Keratinocyte (primary cell): ENCODE data around the gene GLOD4. TPM values are rescaled to one million over a fixed set of nuclear protein-coding genes. Genes with fewer than 3 reads are reported as not detected.

Experiments used
- DNase-seq: peaks from one replicate; pipeline ENCODE4 v3.0.0-alpha.2; 2011; ENCODE audit warnings: low read depth, missing footprints, low spot score
- FAIRE-seq: peaks from 2 replicates; lab custom pipeline; 2011; peaks lifted over from hg19 to GRCh38; lab: Jason Lieb, UNC
- H2AFZ ChIP-seq: 2 replicates; pipeline ENCODE4 v1.6.0; 2012; ENCODE audit warnings: low read length, control low read depth, inconsistent platforms; ENCODE audit not compliant: control insufficient read depth
- H3K27ac ChIP-seq: 2 replicates; pipeline ENCODE4 v1.5.1; 2011; ENCODE audit warnings: low read length; ENCODE audit not compliant: control insufficient read depth, insufficient read depth
- H3K27me3 ChIP-seq: 3 replicates; pipeline ENCODE4 v1.6.0; 2011; ENCODE audit warnings: low read length; ENCODE audit not compliant: control insufficient read depth, insufficient read depth; ENCODE audit errors: extremely low read depth
- H3K36me3 ChIP-seq, 2 experiments: 2 replicates in 1 of 2; 3 replicates in 1 of 2; pipeline ENCODE4 v1.5.1; 2011; ENCODE audit warnings: low read length in 2 of 2, mild to moderate bottlenecking in 1 of 2; ENCODE audit not compliant: control insufficient read depth in 2 of 2, insufficient read depth in 2 of 2; ENCODE audit errors: extremely low read depth in 1 of 2
- H3K4me1 ChIP-seq: 3 replicates; pipeline ENCODE4 v1.5.1; 2011; ENCODE audit warnings: low read length; ENCODE audit not compliant: control insufficient read depth, insufficient read depth; ENCODE audit errors: extremely low read depth
- H3K4me2 ChIP-seq: 3 replicates; pipeline ENCODE4 v1.6.0; 2011; ENCODE audit warnings: low read depth, low read length; ENCODE audit not compliant: control insufficient read depth, insufficient read depth; ENCODE audit errors: extremely low read depth
- H3K4me3 ChIP-seq, 3 experiments: fragments of 200-600 bp in 1 of 3; sonication (generic) in 1 of 3; 2 replicates in 2 of 3; 3 replicates in 1 of 3; pipeline ENCODE4 v1.5.1; 2011 to 2016; ENCODE audit warnings: low read length in 3 of 3, mild to moderate bottlenecking in 3 of 3, control low read depth in 2 of 3, inconsistent platforms in 1 of 3, low read depth in 1 of 3, mixed read lengths in 1 of 3, mixed run types in 1 of 3, moderate library complexity in 1 of 3; ENCODE audit not compliant: control insufficient read depth in 2 of 3, insufficient read depth in 2 of 3; ENCODE audit errors: extremely low read depth in 1 of 3
- H3K79me2 ChIP-seq: 2 replicates; pipeline ENCODE4 v1.6.0; 2012; ENCODE audit warnings: low read length; ENCODE audit not compliant: control insufficient read depth, insufficient read depth
- H3K9ac ChIP-seq: 3 replicates; pipeline ENCODE4 v1.6.0; 2011; ENCODE audit warnings: low read length; ENCODE audit not compliant: control insufficient read depth, insufficient read depth; ENCODE audit errors: extremely low read depth
- H3K9me1 ChIP-seq: 3 replicates; pipeline ENCODE4 v1.6.0; 2011; ENCODE audit warnings: low read length; ENCODE audit not compliant: control insufficient read depth, insufficient read depth; ENCODE audit errors: extremely low read depth
- H3K9me3 ChIP-seq: 2 replicates; pipeline ENCODE4 v1.5.1; 2012; ENCODE audit warnings: low read depth, low read length; ENCODE audit not compliant: control insufficient read depth
- H4K20me1 ChIP-seq: 3 replicates; pipeline ENCODE4 v1.6.0; 2011; ENCODE audit warnings: low read length; ENCODE audit not compliant: control insufficient read depth, insufficient read depth; ENCODE audit errors: extremely low read depth
- EZH2 ChIP-seq: IDR thresholded peaks from one replicate; pipeline ENCODE4 v1.6.1; 2012; ENCODE audit warnings: inconsistent platforms, mild to moderate bottlenecking, low read length, moderate library complexity
- dilution Hi-C: fragments of 300-500 bp; cut with MboI; formaldehyde crosslinking; loops from one replicate; pipeline ENCODE4 v1.7.0; 2020; ENCODE audit warnings: low sequenced_read_pairs; ENCODE audit not compliant: extremely low pct_ligation_motif_present
- polyA plus RNA-seq, 5 experiments: library from polyadenylated mRNA; depleted of rRNA in 3 of 5; stranded (reverse) in 3 of 5; stranded (forward) in 1 of 5; unstranded in 1 of 5; fragments of >200 nt; gene quantifications; 1 replicate in 1 of 5; 2 replicates in 3 of 5; 3 replicates in 1 of 5; pipeline versions ENCODE4 v1.2.1 to v1.2.3, GENCODE V29; 2011 to 2012; ENCODE audit warnings: missing spikeins in 2 of 5, low read depth in 1 of 5, low replicate concordance in 1 of 5
- TF ChIP-seq, protein P1 (sequence below), 3 experiments: IDR thresholded peaks in 1 of 3; conservative IDR thresholded peaks in 1 of 3; optimal IDR thresholded peaks in 1 of 3; 2 replicates in 2 of 3; 3 replicates in 1 of 3; pipeline versions ENCODE3 to v1.5.1; 2011; ENCODE audit warnings: low read length in 3 of 3, mild to moderate bottlenecking in 3 of 3, moderate library complexity in 2 of 3, control low read depth in 1 of 3, inconsistent platforms in 1 of 3; ENCODE audit not compliant: insufficient read depth in 2 of 3; ENCODE audit errors: extremely low read depth in 1 of 3

The GLOD4 gene
- polyA plus RNA-seq, 1 donor (not counting 4 experiments of a cell fraction or from before 2014, with no cell fraction given) = 71.9 TPM

DNA sequence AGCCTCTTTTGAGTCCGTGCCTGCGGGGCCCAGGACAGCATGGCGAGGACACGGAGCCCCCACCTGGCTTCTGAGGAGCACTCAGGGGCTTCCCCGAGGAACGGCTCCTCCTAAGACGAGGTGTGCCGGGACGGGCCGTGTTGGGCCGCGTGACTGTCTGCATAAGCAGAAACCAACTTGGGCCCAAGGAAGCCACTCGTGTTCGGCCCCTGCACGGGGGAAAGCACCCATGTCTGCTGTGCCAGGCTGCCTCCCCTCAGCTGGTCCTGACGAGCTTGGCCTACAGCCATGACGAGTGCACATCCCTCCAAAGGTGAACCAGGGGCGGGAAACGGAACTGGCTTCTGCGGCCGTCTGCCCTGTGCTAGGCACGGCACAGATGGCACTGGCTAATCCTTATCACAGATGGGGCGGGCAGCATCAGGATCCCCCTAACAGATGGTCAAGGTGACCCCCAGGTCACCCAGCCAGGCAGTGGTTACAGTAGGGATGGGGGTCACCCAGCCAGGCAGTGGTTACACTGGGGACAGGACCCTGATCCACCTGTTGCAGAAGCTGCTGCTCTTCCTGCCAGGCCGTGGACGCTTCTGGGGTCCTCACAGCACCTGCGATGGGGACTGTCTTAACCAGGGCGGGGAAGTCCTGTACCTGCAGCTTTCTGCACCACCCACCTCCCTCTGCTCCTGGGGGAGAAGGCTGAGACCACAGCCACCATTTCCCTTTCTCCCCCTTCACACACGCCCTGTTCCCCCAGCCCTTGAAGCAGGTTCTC is 25.6 kb upstream of the GLOD4 start:
- Histone ChIP-seq H4K20me1 (peaks cover 8% of the 10 kb centered on the region), H3K36me3 (peaks cover 28 to 34% of the 10 kb centered on the region in 2 experiments)
- FAIRE-seq = no peak

DNA sequence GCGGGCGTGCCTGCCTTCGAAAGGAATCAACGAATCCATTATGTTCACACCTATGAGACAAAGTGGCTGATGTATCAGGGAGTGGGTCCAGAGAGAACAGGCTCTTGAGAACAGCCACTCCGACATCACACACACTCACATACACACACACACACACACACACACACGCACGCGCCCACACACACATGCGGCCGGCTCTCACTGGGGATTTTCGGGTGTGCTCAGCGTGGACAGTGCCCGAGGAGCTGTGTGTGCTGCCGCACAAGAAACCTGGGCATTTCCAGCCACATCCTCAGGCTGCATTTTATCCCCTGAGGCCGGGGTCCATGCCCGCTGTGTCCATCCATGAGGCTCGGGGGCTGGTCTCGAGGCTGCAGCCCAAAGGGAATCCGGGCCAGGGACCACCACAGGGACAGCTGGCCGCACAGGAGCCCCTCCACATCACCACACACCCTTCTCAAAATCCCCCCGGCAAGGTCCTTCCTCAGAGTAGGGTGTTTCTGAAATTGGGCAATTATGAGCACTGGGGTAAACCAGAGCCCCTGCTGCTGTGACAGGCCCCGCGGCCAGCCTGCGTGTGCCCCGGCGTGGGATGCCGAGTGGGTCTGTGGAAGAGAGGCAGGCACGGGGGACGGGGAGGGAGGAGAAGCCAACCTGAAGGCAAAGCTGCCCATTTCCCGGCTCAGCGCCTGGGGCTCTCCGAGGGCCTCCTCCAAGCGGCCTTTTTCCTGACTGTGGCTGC is 24.9 kb upstream of the GLOD4 start:
- Histone ChIP-seq H3K4me2 (no peak overlapping the region), H3K79me2 (peaks cover 19% of the 10 kb centered on the region), H2AFZ (no peak overlapping the region), H4K20me1 (peaks cover 4% of the 10 kb centered on the region), H3K36me3 (peaks cover 22 to 33% of the 10 kb centered on the region in 2 experiments), H3K27ac (no peak overlapping the region), H3K4me1 (no peaks in the 10 kb centered on the region), H3K4me3 (no peak overlapping the region), H3K9me1 (no peaks in the 10 kb centered on the region), H3K27me3 (no peaks in the 10 kb centered on the region), H3K9me3 (no peaks in the 10 kb centered on the region), H3K9ac (no peak overlapping the region)
- TF ChIP-seq, protein P1, sequence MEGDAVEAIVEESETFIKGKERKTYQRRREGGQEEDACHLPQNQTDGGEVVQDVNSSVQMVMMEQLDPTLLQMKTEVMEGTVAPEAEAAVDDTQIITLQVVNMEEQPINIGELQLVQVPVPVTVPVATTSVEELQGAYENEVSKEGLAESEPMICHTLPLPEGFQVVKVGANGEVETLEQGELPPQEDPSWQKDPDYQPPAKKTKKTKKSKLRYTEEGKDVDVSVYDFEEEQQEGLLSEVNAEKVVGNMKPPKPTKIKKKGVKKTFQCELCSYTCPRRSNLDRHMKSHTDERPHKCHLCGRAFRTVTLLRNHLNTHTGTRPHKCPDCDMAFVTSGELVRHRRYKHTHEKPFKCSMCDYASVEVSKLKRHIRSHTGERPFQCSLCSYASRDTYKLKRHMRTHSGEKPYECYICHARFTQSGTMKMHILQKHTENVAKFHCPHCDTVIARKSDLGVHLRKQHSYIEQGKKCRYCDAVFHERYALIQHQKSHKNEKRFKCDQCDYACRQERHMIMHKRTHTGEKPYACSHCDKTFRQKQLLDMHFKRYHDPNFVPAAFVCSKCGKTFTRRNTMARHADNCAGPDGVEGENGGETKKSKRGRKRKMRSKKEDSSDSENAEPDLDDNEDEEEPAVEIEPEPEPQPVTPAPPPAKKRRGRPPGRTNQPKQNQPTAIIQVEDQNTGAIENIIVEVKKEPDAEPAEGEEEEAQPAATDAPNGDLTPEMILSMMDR (optimal IDR thresholded peaks at IDR 0.05 in 1 of 3, IDR thresholded peaks at IDR 0.05 in 1 of 3, conservative IDR thresholded peaks at IDR 0.05 in 1 of 3; ENCODE audit: extremely low read depth in 1 of 3, insufficient read depth in 2 of 3, low read length in 3 of 3) = no peak
- TF ChIP-seq EZH2 = no peak
- no peak for FAIRE-seq
- dilution Hi-C loops = no loop called here
- DNase-seq = no peak

More for the DNA sequence above, 25.6 kb upstream of the GLOD4 start:
- DNase-seq = no peak
- Histone ChIP-seq H3K27ac (no peak overlapping the region), H3K9ac (no peak overlapping the region), H3K27me3 (no peaks in the 10 kb centered on the region), H3K4me3 (no peak overlapping the region), H3K9me1 (no peaks in the 10 kb centered on the region), H3K4me2 (no peak overlapping the region), H3K9me3 (no peaks in the 10 kb centered on the region), H2AFZ (no peak overlapping the region), H3K4me1 (no peaks in the 10 kb centered on the region), H3K79me2 (peaks cover 26% of the 10 kb centered on the region)
- TF ChIP-seq, protein P1 (optimal IDR thresholded peaks at IDR 0.05 in 1 of 3, IDR thresholded peaks at IDR 0.05 in 1 of 3, conservative IDR thresholded peaks at IDR 0.05 in 1 of 3; ENCODE audit: extremely low read depth in 1 of 3, insufficient read depth in 2 of 3, low read length in 3 of 3) = no peak
- dilution Hi-C loops = no loop called here
